K562 (cell line): ENCODE measurements around the gene PITPNB. TPM values are rescaled to one million over a fixed set of nuclear protein-coding genes. Genes with fewer than 3 reads are reported as not detected.

ENCODE experiments used
- ATAC-seq: fragments of 200-7000 bp; cut with Tn5 transposase; 3 replicates; pipeline ENCODE4 v1.9.1; 2020; ENCODE audit warnings: moderate library complexity
- BruUV-seq: library from RNA; stranded (reverse); fragments of 400-500 nt; replicated peaks from 2 replicates; lab custom pipeline; 2021; lab: Mats Ljungman, UMichigan
- CTCF ChIA-PET: fragments of 300-600 bp; formaldehyde crosslinking; extraction: SDS; loops from one replicate; lab custom pipeline; 2021; ENCODE audit warnings: low intra/inter-chr PET ratio; lab: Yijun Ruan, JAX
- POLR2A ChIA-PET: fragments of 300-600, 350-650 bp; sonication (Branson Sonifier 250); formaldehyde crosslinking; extraction: SDS; loops from one replicate; lab custom pipeline; 2021; ENCODE audit warnings: antibody characterized with exemption, inconsistent platforms; lab: Yijun Ruan, JAX
- DNase-seq, 4 experiments: peaks; one replicate each; pipeline versions ENCODE4 v3.0.0 to v3.0.0-alpha.2; 2011 to 2018; ENCODE audit warnings: low spot score in 3 of 4, mixed read lengths in 3 of 4; ENCODE audit errors: extremely low read depth in 1 of 4
- FAIRE-seq: peaks from 2 replicates; lab custom pipeline; 2011; peaks lifted over from hg19 to GRCh38; lab: Jason Lieb, UNC
- H2AFZ ChIP-seq: 2 replicates; pipeline ENCODE4 v1.6.0; 2011; ENCODE audit warnings: low read depth, low read length, control low read depth, inconsistent platforms
- H3K27ac ChIP-seq: fragments of 200-600 bp; 3 replicates; pipeline ENCODE4 v1.8.0; 2011; ENCODE audit warnings: low read depth, mild to moderate bottlenecking, control low read depth, inconsistent platforms, low read length, moderate library complexity, mixed read lengths; ENCODE audit errors: extremely low read depth
- H3K27me3 ChIP-seq, 2 experiments: fragments of 300-600 bp in 1 of 2; 2 replicates in 1 of 2; 3 replicates in 1 of 2; pipeline versions ENCODE4 v1.6.0 to v1.8.0; 2011; ENCODE audit warnings: inconsistent platforms in 2 of 2, low read length in 2 of 2, mild to moderate bottlenecking in 1 of 2, mixed read lengths in 1 of 2, moderate library complexity in 1 of 2; ENCODE audit not compliant: control insufficient read depth in 2 of 2, insufficient read depth in 2 of 2
- H3K36me3 ChIP-seq: fragments of 300-600 bp; 3 replicates; pipeline ENCODE4 v1.8.0; 2011; ENCODE audit warnings: mild to moderate bottlenecking, low read length, inconsistent platforms; ENCODE audit not compliant: control insufficient read depth, insufficient read depth
- H3K4me1 ChIP-seq, 2 experiments: fragments of 200-600 bp in 1 of 2; replicated peaks in 1 of 2; 2 replicates in 1 of 2; 3 replicates in 1 of 2; pipeline versions ENCODE4 v1.5.1 to v1.8.0; 2011; ENCODE audit warnings: inconsistent platforms in 2 of 2, low read length in 2 of 2, mild to moderate bottlenecking in 1 of 2, mixed read lengths in 1 of 2, moderate library complexity in 1 of 2; ENCODE audit not compliant: control insufficient read depth in 2 of 2, insufficient read depth in 2 of 2
- H3K4me2 ChIP-seq: 2 replicates; pipeline ENCODE4 v1.6.1; 2011; ENCODE audit warnings: low read length, control low read depth, inconsistent platforms, mixed read lengths; ENCODE audit not compliant: insufficient read depth
- H3K4me3 ChIP-seq: fragments of 200-600 bp; sonication (generic), shearing (Covaris generic); 2 replicates; pipeline ENCODE4 v1.5.1; 2016; ENCODE audit warnings: control low read depth, inconsistent platforms
- H3K79me2 ChIP-seq: fragments of 200-600 bp; 3 replicates; pipeline ENCODE4 v1.8.0; 2011; ENCODE audit warnings: low read length, inconsistent platforms; ENCODE audit not compliant: control insufficient read depth, insufficient read depth
- H3K9ac ChIP-seq, 2 experiments: 2 replicates each; pipeline versions ENCODE4 v1.6.0 to v1.6.1; 2011; ENCODE audit warnings: low read depth in 2 of 2, low read length in 2 of 2, control low read depth in 1 of 2, inconsistent platforms in 1 of 2, mild to moderate bottlenecking in 1 of 2, mixed read lengths in 1 of 2; ENCODE audit not compliant: insufficient read depth in 1 of 2
- H3K9me1 ChIP-seq: one replicate; pipeline ENCODE4 v1.6.0; 2011; ENCODE audit warnings: inconsistent platforms, mild to moderate bottlenecking, low read length, moderate library complexity; ENCODE audit not compliant: control insufficient read depth, insufficient read depth
- H3K9me3 ChIP-seq: replicated peaks from 2 replicates; pipeline ENCODE4 v1.5.1; 2011; ENCODE audit warnings: low read depth, low read length, inconsistent platforms; ENCODE audit not compliant: control insufficient read depth, insufficient read depth
- H4K20me1 ChIP-seq: replicated peaks from 2 replicates; pipeline ENCODE4 v1.6.1; 2011; ENCODE audit warnings: low read length, inconsistent platforms, mixed read lengths; ENCODE audit not compliant: control insufficient read depth, insufficient read depth
- BHLHE40 ChIP-seq: IDR thresholded peaks from 2 replicates; pipeline ENCODE4 v1.6.1; 2011; ENCODE audit warnings: low read length, improper control_type of control experiment
- CBX3 ChIP-seq, 2 experiments: IDR thresholded peaks; 1 replicate in 1 of 2; 2 replicates in 1 of 2; pipeline ENCODE4 v1.6.1; 2012; ENCODE audit warnings: inconsistent platforms in 2 of 2, low read length in 2 of 2, borderline replicate concordance in 1 of 2, control low read depth in 1 of 2
- CTCF ChIP-seq, 3 experiments: IDR thresholded peaks in 2 of 3; conservative IDR thresholded peaks in 1 of 3; 2 replicates each; pipeline ENCODE4 v1.5.1; 2011 to 2012; ENCODE audit warnings: low read length in 3 of 3, mild to moderate bottlenecking in 3 of 3, control low read depth in 2 of 3, improper control_type of control experiment in 1 of 3, inconsistent platforms in 1 of 3, low read depth in 1 of 3, mixed read lengths in 1 of 3, moderate library complexity in 1 of 3; ENCODE audit not compliant: insufficient read depth in 2 of 3
- CTCFL ChIP-seq: IDR thresholded peaks from 2 replicates; pipeline ENCODE4 v1.6.1; 2011; ENCODE audit warnings: borderline replicate concordance, low read depth, mild to moderate bottlenecking, moderate library complexity, low read length; ENCODE audit not compliant: insufficient read depth, poor library complexity, severe bottlenecking
- ETV6 ChIP-seq, 3 experiments: fragments of 150-350 bp in 1 of 3; sonication (generic) in 1 of 3; formaldehyde crosslinking in 1 of 3; IDR thresholded peaks; 2 replicates each; pipeline versions ENCODE4 v1.6.1 to v1.8.0; 2014 to 2022; ENCODE audit warnings: borderline replicate concordance in 2 of 3, low read depth in 2 of 3, antibody characterized with exemption in 1 of 3, low read length in 1 of 3, mild to moderate bottlenecking in 1 of 3, missing genetic modification reagents in 1 of 3
- HDAC1 ChIP-seq, 2 experiments: fragments of 450-650 bp; IDR thresholded peaks; 2 replicates each; pipeline ENCODE4 v1.6.1; 2016 to 2017; ENCODE audit warnings: inconsistent platforms in 1 of 2, mild to moderate bottlenecking in 1 of 2, moderate library complexity in 1 of 2
- HMG20A ChIP-seq: fragments of 450-650 bp; formaldehyde crosslinking; conservative IDR thresholded peaks from 2 replicates; pipeline ENCODE4 v1.4.0; 2020; ENCODE audit warnings: mild to moderate bottlenecking, mixed read lengths
- HNRNPUL1 ChIP-seq: fragments of 200-400 bp; formaldehyde crosslinking; IDR thresholded peaks from 2 replicates; pipeline ENCODE4 v1.6.1; 2017; ENCODE audit warnings: low read length
- PHF21A ChIP-seq: fragments of 450-650 bp; IDR thresholded peaks from 2 replicates; pipeline ENCODE4 v1.6.1; 2017; ENCODE audit warnings: low read depth, borderline replicate concordance
- RAD21 ChIP-seq, 2 experiments: fragments of 250-450 bp in 1 of 2; fragments of 450-650 bp in 1 of 2; sonication (Bioruptor Pico) in 1 of 2; formaldehyde crosslinking in 1 of 2; IDR thresholded peaks in 1 of 2; conservative IDR thresholded peaks in 1 of 2; 2 replicates each; pipeline versions ENCODE4 v1.4.0 to v1.8.0; 2020 to 2022; ENCODE audit warnings: mild to moderate bottlenecking in 2 of 2, moderate library complexity in 1 of 2
- RBM25 ChIP-seq: fragments of 200-400 bp; formaldehyde crosslinking; IDR thresholded peaks from 2 replicates; pipeline ENCODE4 v1.6.1; 2018; ENCODE audit warnings: low read length, low read depth, moderate library complexity; ENCODE audit not compliant: severe bottlenecking
- RCOR1 ChIP-seq, 2 experiments: IDR thresholded peaks; 2 replicates each; pipeline ENCODE4 v1.6.1; 2012; ENCODE audit warnings: low read depth in 2 of 2, low read length in 2 of 2, borderline replicate concordance in 1 of 2, improper control_type of control experiment in 1 of 2
- SLC30A9 ChIP-seq: fragments of 250-450 bp; sonication (Bioruptor Pico); IDR thresholded peaks from 2 replicates; pipeline ENCODE4 v1.8.0; 2022; ENCODE audit warnings: mild to moderate bottlenecking, moderate library complexity
- SMC3 ChIP-seq: conservative IDR thresholded peaks from 2 replicates; pipeline ENCODE4 v1.6.1; 2011; ENCODE audit warnings: low read depth, low read length, improper control_type of control experiment; ENCODE audit not compliant: insufficient read depth
- ZEB2 ChIP-seq: fragments of 450-650 bp; IDR thresholded peaks from 2 replicates; pipeline ENCODE4 v1.6.1; 2016
- ZNF12 ChIP-seq: sonication (generic); formaldehyde crosslinking; IDR thresholded peaks from 2 replicates; pipeline ENCODE4 v1.4.0; 2020; ENCODE audit warnings: mild to moderate bottlenecking, missing genetic modification reagents
- ZNF124 ChIP-seq: sonication (generic); formaldehyde crosslinking; IDR thresholded peaks from 2 replicates; pipeline ENCODE4 v1.8.1; 2022; ENCODE audit warnings: missing genetic modification reagents
- ZNF583 ChIP-seq: fragments of 250-450 bp; sonication (Bioruptor Pico); IDR thresholded peaks from 2 replicates; pipeline ENCODE4 v1.4.0; 2020
- WGBS: fragments of 100-300 bp; shearing (Covaris generic); methylation state at CpG from one replicate; pipeline ENCODE4 v1.1.6; 2016; ENCODE audit warnings: low coverage, mixed read lengths; ENCODE audit not compliant: insufficient coverage; ENCODE audit errors: missing lambda C conversion rate; 5-methylcytosine and 5-hydroxymethylcytosine counted together
- in situ Hi-C: fragments of 300-500 bp; cut with MboI; formaldehyde crosslinking; loops from 4 replicates; pipeline ENCODE4 v1.15.0; 2018; ENCODE audit warnings: inconsistent platforms, mixed read lengths
- intact Hi-C: fragments of 100-400 bp; cut with micrococcal nuclease; formaldehyde crosslinking; loops from 2 replicates; pipeline ENCODE4 v1.14.2; 2022
- polyA plus RNA-seq, 8 experiments: library from polyadenylated mRNA; depleted of rRNA in 4 of 8; stranded (reverse) in 5 of 8; unstranded in 3 of 8; fragments of >200 nt; fragmentation: Nextera tagmentation in 2 of 8; fragmentation: Illumina TruSeq in 1 of 8; extraction: Ambion mirVana in 2 of 8; extraction: Trizol in 1 of 8; gene quantifications; 2 replicates each; pipeline versions ENCODE4 v1.2.1 to v1.2.3, GENCODE V29; 2011 to 2014; ENCODE audit warnings: inconsistent platforms in 1 of 8, missing spikeins in 1 of 8
- total RNA-seq, 7 experiments: library from RNA; depleted of rRNA in 6 of 7; stranded (reverse); fragments of >200 nt in 6 of 7; fragmentation: Illumina TruSeq in 2 of 7; extraction: Trizol in 2 of 7; gene quantifications; 2 replicates each; pipeline versions ENCODE4 v1.2.1 to v1.2.3, GENCODE V29; 2011 to 2021; ENCODE audit warnings: low replicate concordance in 1 of 7

PITPNB gene
- total and polyA plus RNA-seq, 9 of the 15 experiments (the other 6 are each of a cell fraction or from before 2014, with no cell fraction given): 13.1 to 52.4 (median 34.7) TPM

- Histone ChIP-seq H3K9ac (no peak overlapping the region), H3K4me3 (no peak overlapping the region), H3K79me2 (no peaks in the 10 kb centered on the region), H4K20me1 (no peaks in the 10 kb centered on the region), H2AFZ (no peak overlapping the region), H3K27ac (no peak overlapping the region), H3K27me3 (no peaks in the 10 kb centered on the region), H3K9me1 (no peaks in the 10 kb centered on the region), H3K4me2 (no peak overlapping the region), H3K9me3 (no peaks in the 10 kb centered on the region), H3K4me1 (peaks cover 0 to 4% of the 10 kb centered on the region in 2 experiments; a peak in 2 of 5 replicates), H3K36me3 (no peaks in the 10 kb centered on the region)
- intact Hi-C loops (no loop called here), in situ Hi-C loops (no loop called here)
- POLR2A ChIA-PET: no interaction called here
- TF ChIP-seq CBX3 (IDR thresholded peaks at IDR 0.05; ENCODE audit: borderline replicate concordance in 1 of 2, low read length in 2 of 2) (peak in 1 of 2 experiments; percentile 46; a peak in 1 of 3 replicates), RBM25 (peak; percentile 27), CTCF (IDR thresholded peaks at IDR 0.05 in 2 of 3, conservative IDR thresholded peaks at IDR 0.05 in 1 of 3; ENCODE audit: insufficient read depth in 2 of 3, low read depth in 1 of 3, low read length in 3 of 3) (peak; percentile 31 to 53 (median 50)), PHF21A (no peak), SLC30A9 (CRISPR knock-in tag) (no peak), ZNF124 (no peak), SMC3 (peak; percentile 40), RAD21 (CRISPR knock-in tag; conservative IDR thresholded peaks at IDR 0.05 in 1 of 2, IDR thresholded peaks at IDR 0.05 in 1 of 2) (peak in 1 of 2 experiments; percentile 45; a peak in 2 of 4 replicates), HDAC1 (IDR thresholded peaks at IDR 0.05) (no peak), RCOR1 (IDR thresholded peaks at IDR 0.05; ENCODE audit: borderline replicate concordance in 1 of 2, low read depth in 2 of 2, low read length in 2 of 2) (0 out of 4 replicates have a peak, but pooled peaks of 1 of the 2 experiments have one; percentile 29), ETV6 (IDR thresholded peaks at IDR 0.05; ENCODE audit: borderline replicate concordance in 1 of 2, low read depth in 2 of 2, low read length in 1 of 2) (no peak), ETV6 (CRISPR knock-in tag; IDR thresholded peaks at IDR 0.05; ENCODE audit: borderline replicate concordance) (no peak), BHLHE40 (peak; percentile 41), ZNF583 (CRISPR knock-in tag) (no peak), HNRNPUL1 (no peak), ZNF12 (CRISPR knock-in tag) (peak; percentile 97), CTCFL (peak; percentile 49), HMG20A (CRISPR knock-in tag) (no peak), ZEB2 (no peak)
- ATAC-seq: peak; percentile 55; the same call in 2 of the 3 replicates
- DNase-seq: peak in 3 of 4 experiments; percentile 30 to 39 (median 37)
- BruUV-seq: no TSS peak
- CTCF ChIA-PET: interaction anchor here (0.6 kb wide), 1 partner anchor 12 kb away, joined by 4 read pairs; no protein-coding TSS in a partner anchor
- no peak for FAIRE-seq
- WGBS: 55% methylated on average over 6 of the region's 6 CpGs
These were observed 93.9 kb downstream of the PITPNB start for GRCh38 chr22:27825174-27825573.
